IPS-15b (cell line): ENCODE data around the gene PLXND1.

Experiments
- H3K27me3 ChIP-seq: one replicate; pipeline ENCODE4 v1.6.1; 2013; ENCODE audit warnings: low read length; ENCODE audit not compliant: control insufficient read depth, insufficient read depth
- H3K36me3 ChIP-seq: one replicate; pipeline ENCODE4 v1.6.1; 2013; ENCODE audit warnings: low read length; ENCODE audit not compliant: control insufficient read depth, insufficient read depth
- H3K4me1 ChIP-seq: one replicate; pipeline ENCODE4 v1.6.1; 2013; ENCODE audit warnings: mild to moderate bottlenecking, low read length; ENCODE audit not compliant: control insufficient read depth, insufficient read depth
- H3K4me3 ChIP-seq: one replicate; pipeline ENCODE4 v1.5.1; 2013; ENCODE audit warnings: low read depth, low read length
- H3K9ac ChIP-seq: one replicate; pipeline ENCODE4 v1.6.1; 2013; ENCODE audit warnings: low read depth, mild to moderate bottlenecking, low read length
- H3K9me3 ChIP-seq: one replicate; pipeline ENCODE4 v1.6.1; 2013; ENCODE audit warnings: mild to moderate bottlenecking, low read length; ENCODE audit not compliant: control insufficient read depth, insufficient read depth

The PLXND1 gene

GRCh38 chr3:129572603-129573002 is 33.9 kb downstream of the PLXND1 start:
- Histone ChIP-seq H3K36me3 (peaks cover 16% of the 10 kb centered on the region), H3K27me3 (no peaks in the 10 kb centered on the region), H3K4me3 (no peak overlapping the region), H3K9ac (no peak overlapping the region), H3K4me1 (no peaks in the 10 kb centered on the region), H3K9me3 (no peaks in the 10 kb centered on the region)

- H3K4me1 ChIP-seq: no peaks in the 10 kb centered on the region
- H3K9me3 ChIP-seq: no peaks in the 10 kb centered on the region
- no peaks in the 10 kb centered on the region for H3K27me3 ChIP-seq
- no peak overlapping the region for H3K9ac ChIP-seq
- peaks cover 16% of the 10 kb centered on the region for H3K36me3 ChIP-seq
- H3K4me3 ChIP-seq: no peak overlapping the region
Measured at GRCh38 chr3:129571605-129572547, 34.6 kb downstream of the PLXND1 start.

GRCh38 chr3:129569856-129570255 is 36.6 kb downstream of the PLXND1 start:
- H3K27me3 ChIP-seq: no peaks in the 10 kb centered on the region
- no peak overlapping the region for H3K9ac ChIP-seq
- H3K4me3 ChIP-seq: no peak overlapping the region
- H3K4me1 ChIP-seq: no peaks in the 10 kb centered on the region
- peaks cover 25% of the 10 kb centered on the region for H3K36me3 ChIP-seq
- no peaks in the 10 kb centered on the region for H3K9me3 ChIP-seq

- Histone ChIP-seq H3K4me1 (no peaks in the 10 kb centered on the region), H3K4me3 (no peak overlapping the region), H3K36me3 (peaks cover 17% of the 10 kb centered on the region), H3K9me3 (no peaks in the 10 kb centered on the region), H3K27me3 (no peaks in the 10 kb centered on the region), H3K9ac (no peak overlapping the region)
Measured at GRCh38 chr3:129567939-129568338, 38.5 kb downstream of the PLXND1 start.

- Histone ChIP-seq H3K9me3 (no peaks in the 10 kb centered on the region), H3K4me1 (no peaks in the 10 kb centered on the region), H3K27me3 (no peaks in the 10 kb centered on the region), H3K9ac (no peak overlapping the region), H3K36me3 (peaks cover 17% of the 10 kb centered on the region), H3K4me3 (no peak overlapping the region)
Measured at GRCh38 chr3:129567176-129567705, 39.2 kb downstream of the PLXND1 start.

GRCh38 chr3:129565902-129566301 is 40.6 kb downstream of the PLXND1 start:
- Histone ChIP-seq H3K4me1 (no peaks in the 10 kb centered on the region), H3K9ac (no peak overlapping the region), H3K9me3 (no peaks in the 10 kb centered on the region), H3K27me3 (no peaks in the 10 kb centered on the region), H3K4me3 (no peak overlapping the region), H3K36me3 (peaks cover 17% of the 10 kb centered on the region)

GRCh38 chr3:129564981-129565644 is 41.4 kb downstream of the PLXND1 start:
- Histone ChIP-seq H3K9me3 (no peaks in the 10 kb centered on the region), H3K9ac (no peak overlapping the region), H3K36me3 (peaks cover 14% of the 10 kb centered on the region), H3K4me3 (no peak overlapping the region), H3K4me1 (peaks cover 2% of the 10 kb centered on the region), H3K27me3 (no peaks in the 10 kb centered on the region)

- H3K36me3 ChIP-seq: peaks cover 9% of the 10 kb centered on the region
- peaks cover 2% of the 10 kb centered on the region for H3K4me1 ChIP-seq
- no peak overlapping the region for H3K9ac ChIP-seq
- H3K27me3 ChIP-seq: no peaks in the 10 kb centered on the region
- H3K9me3 ChIP-seq: no peaks in the 10 kb centered on the region
- H3K4me3 ChIP-seq: no peak overlapping the region
Measured at GRCh38 chr3:129563850-129564535, 42.5 kb downstream of the PLXND1 start.

- peaks cover 2% of the 10 kb centered on the region for H3K4me1 ChIP-seq
- H3K4me3 ChIP-seq: no peak overlapping the region
- H3K36me3 ChIP-seq: peaks cover 9% of the 10 kb centered on the region
Measured at GRCh38 chr3:129563332-129563731, 43.1 kb downstream of the PLXND1 start.

GRCh38 chr3:129562803-129563202 is 43.7 kb downstream of the PLXND1 start:
- H3K9me3 ChIP-seq: no peaks in the 10 kb centered on the region
- H3K27me3 ChIP-seq: no peaks in the 10 kb centered on the region
- H3K9ac ChIP-seq: no peak overlapping the region
- H3K4me1 ChIP-seq: peaks cover 2% of the 10 kb centered on the region
- peaks cover 9% of the 10 kb centered on the region for H3K36me3 ChIP-seq
- no peak overlapping the region for H3K4me3 ChIP-seq

More at GRCh38 chr3:129563332-129563731, 43.1 kb downstream of the PLXND1 start:
- H3K9ac ChIP-seq: no peak overlapping the region
- H3K27me3 ChIP-seq: no peaks in the 10 kb centered on the region
- no peaks in the 10 kb centered on the region for H3K9me3 ChIP-seq

GRCh38 chr3:129561619-129562248 is 44.7 kb downstream of the PLXND1 start:
- Histone ChIP-seq H3K9me3 (no peaks in the 10 kb centered on the region), H3K27me3 (no peaks in the 10 kb centered on the region), H3K4me1 (peaks cover 6% of the 10 kb centered on the region), H3K36me3 (peaks cover 9% of the 10 kb centered on the region), H3K9ac (no peak overlapping the region), H3K4me3 (no peak overlapping the region)
